Articular chondrocyte of knee joint (primary cell): ENCODE data around the gene IGSF10. TPM values are rescaled to one million over a fixed set of nuclear protein-coding genes. Genes with fewer than 3 reads are reported as not detected.

Experiments
- small RNA-seq: library from RNA; depleted of rRNA; stranded (forward); fragments of <200 nt; gene quantifications from one replicate; pipeline ENCODE3, GENCODE V24; 2012
- total RNA-seq: library from RNA; depleted of rRNA; stranded (reverse); fragments of >200 nt; gene quantifications from 2 replicates; pipeline ENCODE4 v1.2.3, GENCODE V29; 2012

The IGSF10 gene
- total RNA-seq = 6.9 and 7.2 TPM in 2 replicates

GRCh38 chr3:151460774-151461450 lies at the start of gene IGSF10:
TSS of gene IGSF10 (minus strand) at chr3:151461061. CDS start at chr3:151458709, 2,352 bp downstream.

Small RNA genes within 50 kb of the gene (small RNA-seq; reads per million reads assigned to genes)
- not detected for gene AC117454.1

Other genes with a start within 250 kb of the IGSF10 start
- gene P2RY14, start 182.5 kb downstream of the IGSF10 start, total RNA-seq = not detected in 2 replicates
- 0.11 TPM in 1 of 2 replicates, not detected in the other for gene GPR87, start 144.2 kb downstream of the IGSF10 start, total RNA-seq
- not detected in 2 replicates for gene P2RY13, start 131.5 kb downstream of the IGSF10 start, total RNA-seq
- gene P2RY12, start 76.3 kb downstream of the IGSF10 start, total RNA-seq = 0.11 TPM in 1 of 2 replicates, not detected in the other